HEK293T (cell line): ENCODE results near the gene BCL2.

Experiments
- CTCF ChIA-PET: fragments of 350-600 bp; formaldehyde crosslinking; extraction: SDS; loops from one replicate; lab custom pipeline; 2021; ENCODE audit warnings: antibody characterized with exemption, inconsistent platforms; lab: Yijun Ruan, JAX
- POLR2A ChIA-PET: fragments of 350-600 bp; formaldehyde crosslinking; extraction: SDS; loops from one replicate; lab custom pipeline; 2020; ENCODE audit warnings: antibody characterized with exemption, inconsistent platforms; lab: Yijun Ruan, JAX
- DNase-seq: peaks from one replicate; pipeline ENCODE4 v3.0.0; 2012; ENCODE audit warnings: mixed read lengths; ENCODE audit errors: extremely low spot score
- ARNT ChIP-seq: fragments of 450-650 bp; IDR thresholded peaks from 2 replicates; pipeline ENCODE4 v1.6.1; 2017; ENCODE audit warnings: mild to moderate bottlenecking
- BHLHE40 ChIP-seq: fragments of 450-650 bp; IDR thresholded peaks from 2 replicates; pipeline ENCODE4 v1.6.1; 2016; ENCODE audit warnings: mild to moderate bottlenecking, moderate library complexity, borderline replicate concordance
- CTBP1 ChIP-seq: fragments of 450-650 bp; IDR thresholded peaks from 2 replicates; pipeline ENCODE4 v1.6.1; 2016; ENCODE audit warnings: borderline replicate concordance
- ELF4 ChIP-seq: fragments of 450-650 bp; IDR thresholded peaks from 2 replicates; pipeline ENCODE4 v1.6.1; 2017; ENCODE audit warnings: antibody characterized with exemption
- FOXA1 ChIP-seq: fragments of 450-650 bp; IDR thresholded peaks from 2 replicates; pipeline ENCODE4 v1.6.1; 2016; ENCODE audit warnings: mild to moderate bottlenecking
- FOXK2 ChIP-seq: fragments of 450-650 bp; IDR thresholded peaks from 2 replicates; pipeline ENCODE4 v1.6.1; 2016; ENCODE audit warnings: mild to moderate bottlenecking
- FOXM1 ChIP-seq: fragments of 450-650 bp; IDR thresholded peaks from 2 replicates; pipeline ENCODE4 v1.6.1; 2017; ENCODE audit warnings: mild to moderate bottlenecking, borderline replicate concordance
- HDGF ChIP-seq: fragments of 450-650 bp; IDR thresholded peaks from 2 replicates; pipeline ENCODE4 v1.6.1; 2017; ENCODE audit warnings: antibody characterized with exemption, borderline replicate concordance
- L3MBTL2 ChIP-seq: fragments of 450-650 bp; conservative IDR thresholded peaks from 2 replicates; pipeline ENCODE4 v1.6.1; 2016; ENCODE audit warnings: mild to moderate bottlenecking
- LEF1 ChIP-seq: fragments of 450-650 bp; IDR thresholded peaks from 2 replicates; pipeline ENCODE4 v1.6.1; 2017; ENCODE audit warnings: mild to moderate bottlenecking, borderline replicate concordance
- NFRKB ChIP-seq: fragments of 450-650 bp; IDR thresholded peaks from 2 replicates; pipeline ENCODE4 v1.6.1; 2016; ENCODE audit warnings: mild to moderate bottlenecking, moderate library complexity
- SP1 ChIP-seq: fragments of 450-650 bp; IDR thresholded peaks from 2 replicates; pipeline ENCODE4 v1.6.1; 2017
- SUZ12 ChIP-seq: fragments of 450-650 bp; IDR thresholded peaks from 2 replicates; pipeline ENCODE4 v1.6.1; 2016; ENCODE audit warnings: mild to moderate bottlenecking
- TARDBP ChIP-seq: fragments of 450-650 bp; IDR thresholded peaks from 2 replicates; pipeline ENCODE4 v1.6.1; 2016
- ZNF384 ChIP-seq: fragments of 450-650 bp; IDR thresholded peaks from 2 replicates; pipeline ENCODE4 v1.6.1; 2016
- TF ChIP-seq, protein P1 (sequence below): fragments of 450-650 bp; IDR thresholded peaks from 2 replicates; pipeline ENCODE4 v1.6.1; 2016

Gene BCL2

GRCh38 chr18:63107171-63107845, 212.3 kb downstream of the BCL2 start:
- no peak for DNase-seq
- ChIA-PET CTCF (interaction anchor here (0.6 to 0.7 kb wide), 2 partner anchors 9 to 82 kb away, joined by 3 read pairs; no protein-coding TSS in a partner anchor), POLR2A (no interaction called here)
- TF ChIP-seq CTBP1: no peak
- TF ChIP-seq, protein P1, sequence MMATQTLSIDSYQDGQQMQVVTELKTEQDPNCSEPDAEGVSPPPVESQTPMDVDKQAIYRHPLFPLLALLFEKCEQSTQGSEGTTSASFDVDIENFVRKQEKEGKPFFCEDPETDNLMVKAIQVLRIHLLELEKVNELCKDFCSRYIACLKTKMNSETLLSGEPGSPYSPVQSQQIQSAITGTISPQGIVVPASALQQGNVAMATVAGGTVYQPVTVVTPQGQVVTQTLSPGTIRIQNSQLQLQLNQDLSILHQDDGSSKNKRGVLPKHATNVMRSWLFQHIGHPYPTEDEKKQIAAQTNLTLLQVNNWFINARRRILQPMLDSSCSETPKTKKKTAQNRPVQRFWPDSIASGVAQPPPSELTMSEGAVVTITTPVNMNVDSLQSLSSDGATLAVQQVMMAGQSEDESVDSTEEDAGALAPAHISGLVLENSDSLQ: peak; percentile 66
- TF ChIP-seq FOXA1: no peak

DNA sequence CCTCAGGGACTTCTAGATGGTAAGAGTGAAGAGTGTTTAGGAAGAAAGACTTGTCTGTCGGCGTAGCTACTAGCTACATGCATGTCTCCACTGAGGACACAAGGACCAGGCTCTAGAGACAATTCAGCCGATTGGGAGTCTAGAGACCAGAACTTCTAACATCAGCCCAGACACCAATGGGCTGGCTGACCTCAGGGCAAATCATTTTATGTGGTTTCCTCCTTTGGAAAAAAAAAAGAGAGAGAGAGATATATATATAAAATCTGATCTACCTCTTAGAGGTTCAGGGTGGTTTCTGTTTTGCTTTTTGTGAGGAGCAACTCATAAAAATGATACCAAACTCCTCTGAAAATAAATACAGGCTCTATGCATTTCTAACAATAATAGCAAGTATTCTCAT, 212.8 kb downstream of the BCL2 start:
- POLR2A ChIA-PET: interaction anchor here (0.5 kb wide), 1 partner anchor 819 kb away, joined by 5 read pairs; no protein-coding TSS in a partner anchor
- TF ChIP-seq NFRKB (no peak), LEF1 (no peak), SUZ12 (no peak), TARDBP (no peak), BHLHE40 (no peak), FOXA1 (no peak), CTBP1 (no peak), SP1 (no peak), HDGF (no peak), ARNT (no peak), FOXK2 (no peak), FOXM1 (no peak)
- TF ChIP-seq, protein P1: no peak
- DNase-seq: no peak
- CTCF ChIA-PET: interaction anchor here (0.6 kb wide), 1 partner anchor 9 kb away, joined by 3 read pairs; no protein-coding TSS in a partner anchor

DNA sequence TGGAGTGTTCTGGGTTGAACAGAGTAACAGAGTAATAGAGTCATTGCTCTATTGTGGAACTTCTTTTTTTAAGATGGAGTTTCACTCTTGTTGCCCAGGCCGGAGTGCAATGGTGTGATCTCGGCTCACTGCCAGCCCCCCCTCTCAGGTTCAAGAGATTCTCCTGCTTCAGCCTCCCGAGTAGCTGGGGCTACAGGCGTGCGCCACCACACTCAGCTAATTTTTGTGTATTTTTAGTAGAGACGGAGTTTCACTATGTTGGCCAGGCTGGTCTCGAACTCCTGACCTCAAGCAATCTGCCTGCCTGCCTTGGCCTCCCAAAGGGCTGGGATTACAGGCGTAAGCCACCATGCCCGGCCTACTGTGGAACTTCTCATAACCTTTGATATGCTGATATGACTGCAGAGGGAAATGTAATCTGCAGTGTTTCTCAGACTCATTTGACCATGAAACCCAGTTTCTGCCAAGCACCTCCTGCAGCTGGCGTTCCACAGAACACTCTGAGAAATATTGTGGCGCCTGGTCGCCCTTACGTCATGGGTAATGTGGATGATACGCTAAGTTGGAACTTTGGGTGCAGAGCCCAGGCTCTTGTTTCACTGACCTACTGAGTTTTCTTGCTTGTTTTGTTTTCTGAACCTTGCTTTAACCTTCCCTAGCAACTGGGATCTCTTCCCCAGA, 213.8 kb downstream of the BCL2 start:
- DNase-seq: no peak
- POLR2A ChIA-PET: interaction anchor here (0.5 kb wide), 1 partner anchor 818 kb away, joined by 5 read pairs; no protein-coding TSS in a partner anchor
- CTCF ChIA-PET: no interaction called here
- TF ChIP-seq CTBP1: no peak
- no peak for TF ChIP-seq SUZ12
- TF ChIP-seq BHLHE40: no peak
- TF ChIP-seq NFRKB: no peak
- TF ChIP-seq L3MBTL2: no peak
- TF ChIP-seq ELF4: no peak
- TF ChIP-seq TARDBP: no peak
- no peak for TF ChIP-seq LEF1
- TF ChIP-seq, protein P1: no peak
- no peak for TF ChIP-seq ARNT
- TF ChIP-seq SP1: no peak
- TF ChIP-seq HDGF: no peak

DNA sequence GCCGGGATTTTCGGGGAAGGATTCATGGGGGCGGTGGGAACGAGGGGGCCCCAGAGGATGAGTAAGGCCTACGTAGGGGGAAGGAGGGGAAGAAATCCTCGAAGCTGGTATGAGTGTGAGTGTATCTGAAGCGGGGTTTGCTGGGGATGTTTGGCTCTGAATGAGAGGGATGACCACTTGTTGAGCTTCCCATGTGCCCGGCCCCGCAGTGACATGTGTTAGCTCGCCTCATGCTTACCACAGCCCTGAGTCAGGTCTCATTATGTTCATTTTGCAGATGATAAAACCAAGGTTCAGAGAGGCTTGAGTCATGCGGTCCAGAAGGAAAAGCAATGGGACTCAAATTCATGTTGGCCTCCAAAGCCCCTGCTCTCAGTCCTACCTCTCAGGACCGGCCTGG, 214.7 kb downstream of the BCL2 start:
- DNase-seq: no peak
- no peak for TF ChIP-seq ELF4
- TF ChIP-seq L3MBTL2: no peak
- TF ChIP-seq BHLHE40: no peak
- TF ChIP-seq, protein P1: no peak
- TF ChIP-seq SUZ12: no peak
- TF ChIP-seq ARNT: no peak
- TF ChIP-seq TARDBP: no peak
- no peak for TF ChIP-seq FOXK2
- TF ChIP-seq FOXA1: no peak
- no peak for TF ChIP-seq HDGF
- no peak for TF ChIP-seq CTBP1
- TF ChIP-seq LEF1: no peak
- no peak for TF ChIP-seq ZNF384
- no peak for TF ChIP-seq SP1
- TF ChIP-seq FOXM1: no peak
- TF ChIP-seq NFRKB: no peak
- POLR2A ChIA-PET: no interaction called here
- CTCF ChIA-PET: no interaction called here

GRCh38 chr18:63102941-63103744, 216.4 kb downstream of the BCL2 start:
- no peak for DNase-seq
- ChIA-PET CTCF (no interaction called here), POLR2A (no interaction called here)
- TF ChIP-seq, protein P1: no peak
- TF ChIP-seq ZNF384 (no peak), BHLHE40 (no peak), TARDBP (no peak), HDGF (no peak), FOXA1 (no peak), L3MBTL2 (no peak), ARNT (no peak), SP1 (no peak), ELF4 (no peak), NFRKB (no peak), FOXM1 (no peak), LEF1 (no peak), FOXK2 (no peak), SUZ12 (no peak), CTBP1 (no peak)
